Mucosa of rectum (tissue), 2 donors: Measurements from ENCODE around the gene ZNF557.
"Not testable (repeated sequence)": the region's sequence is repeated elsewhere in the genome, so short reads cannot be mapped to it uniquely, and the experiment has no call there.

Experiments used
- H3K27ac ChIP-seq, 2 donors: one replicate each; pipeline ENCODE4 v1.7.0; 2013; ENCODE audit warnings: inconsistent platforms in 2 of 2, low read depth in 2 of 2, low read length in 2 of 2
- H3K27me3 ChIP-seq, 2 donors: one replicate each; pipeline ENCODE4 v1.7.0; 2013; ENCODE audit warnings: low read length in 2 of 2; ENCODE audit not compliant: control insufficient read depth in 2 of 2, insufficient read depth in 2 of 2
- H3K36me3 ChIP-seq, 2 donors: one replicate each; pipeline ENCODE4 v1.7.0; 2013; ENCODE audit warnings: low read length in 2 of 2; ENCODE audit not compliant: control insufficient read depth in 2 of 2, insufficient read depth in 2 of 2
- H3K4me1 ChIP-seq, 2 donors: one replicate each; pipeline ENCODE4 v1.7.0; 2013; ENCODE audit warnings: low read length in 2 of 2, mild to moderate bottlenecking in 1 of 2; ENCODE audit not compliant: control insufficient read depth in 2 of 2, insufficient read depth in 2 of 2
- H3K4me3 ChIP-seq, 2 donors: one replicate each; pipeline ENCODE4 v1.7.0; 2013; ENCODE audit warnings: low read length in 2 of 2
- H3K9ac ChIP-seq, 2 donors: one replicate each; pipeline ENCODE4 v1.7.0; 2013; ENCODE audit warnings: low read length in 2 of 2, low read depth in 1 of 2, mild to moderate bottlenecking in 1 of 2
- H3K9me3 ChIP-seq, 2 donors: one replicate each; pipeline ENCODE4 v1.7.0; 2013; ENCODE audit warnings: low read length in 2 of 2; ENCODE audit not compliant: control insufficient read depth in 2 of 2
- donor health status: healthy.
- donor health status: Normal muscosa, but diverticular disease.

The ZNF557 gene

DNA sequence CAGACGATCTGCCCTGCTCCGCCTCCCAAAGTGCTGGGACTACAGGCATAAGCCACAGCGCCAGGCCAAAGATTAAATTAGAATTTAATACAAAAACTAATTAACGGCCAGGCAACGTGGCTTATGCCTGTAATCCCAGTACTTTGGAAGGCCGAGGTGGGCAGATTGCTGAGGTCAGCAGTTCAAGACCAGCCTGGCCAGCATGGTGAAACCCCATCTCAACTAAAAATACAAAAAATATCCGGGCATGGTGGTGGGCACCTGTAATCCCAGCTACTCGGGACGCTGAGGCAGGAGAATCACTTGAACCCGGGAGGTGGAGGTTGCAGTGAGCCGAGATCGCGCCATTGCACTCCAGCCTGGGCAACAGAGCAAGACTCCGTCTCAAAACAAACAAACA, 13.8 kb upstream of the ZNF557 start:
- H3K4me1 ChIP-seq, H3K36me3 ChIP-seq, H3K9me3 ChIP-seq, H3K27me3 ChIP-seq, H3K27ac ChIP-seq, H3K4me3 ChIP-seq, H3K9ac ChIP-seq: not testable (repeated sequence)

- H3K27me3 ChIP-seq, H3K9ac ChIP-seq, H3K4me3 ChIP-seq, H3K27ac ChIP-seq, H3K4me1 ChIP-seq, H3K9me3 ChIP-seq, H3K36me3 ChIP-seq: not testable (repeated sequence)
Observed at GRCh38 chr19:7056371-7056770, 13.1 kb upstream of the ZNF557 start.

GRCh38 chr19:7058576-7058975, 10.9 kb upstream of the ZNF557 start, which contains the start of gene MBD3L3:
Gene MBD3L3, minus strand, starts transcription at chr19:7058676. Its CDS starts 71 bp downstream, at chr19:7058605.
- H3K27ac ChIP-seq, H3K4me1 ChIP-seq, H3K4me3 ChIP-seq, H3K9me3 ChIP-seq, H3K36me3 ChIP-seq, H3K27me3 ChIP-seq, H3K9ac ChIP-seq: not testable (repeated sequence)

DNA sequence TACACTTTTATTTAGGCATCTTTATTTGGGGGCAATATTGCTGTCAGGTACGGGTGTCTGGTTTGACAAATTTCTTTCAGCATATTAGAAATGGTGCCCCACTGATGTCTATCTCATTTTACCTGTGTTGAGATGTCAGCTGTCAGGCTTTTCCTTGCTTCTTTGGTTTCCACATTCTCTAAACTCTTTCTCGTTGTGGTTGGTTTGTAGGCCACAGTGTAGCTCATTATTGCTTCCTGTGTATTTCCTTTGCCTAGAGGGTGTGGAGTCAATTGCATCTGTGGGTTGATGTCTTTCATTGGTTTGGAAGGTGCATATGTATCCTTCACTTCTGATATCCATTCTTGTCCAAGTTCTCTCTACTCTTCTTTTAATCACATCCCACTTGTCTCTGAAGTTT, 9.5 kb upstream of the ZNF557 start:
- not testable (repeated sequence) for H3K4me3 ChIP-seq, H3K9me3 ChIP-seq, H3K9ac ChIP-seq, H3K27ac ChIP-seq, H3K27me3 ChIP-seq, H3K4me1 ChIP-seq, H3K36me3 ChIP-seq

DNA sequence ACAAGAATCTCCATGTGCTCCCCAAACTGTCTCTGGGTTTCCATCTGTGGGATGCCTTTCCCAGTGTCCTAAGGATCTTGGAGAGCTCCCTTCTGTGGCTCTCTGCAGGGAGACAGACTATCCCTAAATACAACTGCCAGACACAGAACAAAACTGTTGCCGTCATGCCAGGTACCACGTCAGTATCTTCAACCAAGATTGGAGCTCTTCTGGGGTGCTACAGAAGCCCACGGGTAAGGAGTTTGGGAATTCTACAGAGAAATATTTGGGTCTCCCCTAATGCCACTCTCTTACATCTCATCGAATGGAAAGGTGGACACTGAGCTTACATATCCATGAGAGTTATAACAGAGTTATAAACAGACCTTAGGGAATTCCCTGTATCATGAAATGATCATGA, 6.2 kb upstream of the ZNF557 start:
- H3K9me3 ChIP-seq, result no peaks in the 10 kb centered on the region
- no peak overlapping the region for H3K4me3 ChIP-seq
- H3K4me1 ChIP-seq, result no peaks in the 10 kb centered on the region
- no peaks in the 10 kb centered on the region for H3K36me3 ChIP-seq
- H3K27ac ChIP-seq, result no peak overlapping the region
- no peak overlapping the region for H3K9ac ChIP-seq
- no peaks in the 10 kb centered on the region for H3K27me3 ChIP-seq

- no peak overlapping the region for H3K9ac ChIP-seq
- no peaks in the 10 kb centered on the region for H3K36me3 ChIP-seq
- peaks cover 0 to 3% of the 10 kb centered on the region in 2 donors for H3K4me1 ChIP-seq
- H3K9me3 ChIP-seq, result no peaks in the 10 kb centered on the region
- H3K4me3 ChIP-seq, result no peak overlapping the region
- H3K27ac ChIP-seq, result no peak overlapping the region
- no peaks in the 10 kb centered on the region for H3K27me3 ChIP-seq
Observed at GRCh38 chr19:7063764-7064418, 5.6 kb upstream of the ZNF557 start.

DNA sequence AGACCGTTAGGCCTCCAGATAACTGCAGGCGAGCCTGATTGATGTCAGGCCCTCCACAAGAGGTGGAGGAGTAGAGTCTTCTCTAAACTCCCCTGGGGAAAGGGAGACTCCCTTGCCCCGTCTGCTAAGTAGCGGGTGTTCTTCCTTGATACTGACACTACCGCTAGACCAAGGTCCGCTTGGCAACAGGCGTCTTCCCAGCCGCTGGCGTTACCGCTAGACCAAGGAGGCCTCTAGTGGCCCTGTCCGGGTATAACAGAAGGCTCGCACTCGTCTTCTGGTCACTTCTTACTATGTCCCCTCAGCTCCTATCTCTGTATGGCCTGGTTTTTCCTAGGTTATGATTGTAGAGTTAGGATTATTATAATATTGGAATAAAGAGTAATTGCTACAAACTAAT, 2.4 kb upstream of the ZNF557 start:
- H3K4me3 ChIP-seq, H3K36me3 ChIP-seq, H3K27me3 ChIP-seq, H3K9ac ChIP-seq, H3K9me3 ChIP-seq, H3K27ac ChIP-seq, H3K4me1 ChIP-seq: not testable (repeated sequence)

GRCh38 chr19:7067716-7068115, 1.8 kb upstream of the ZNF557 start:
- Histone ChIP-seq H3K27ac (no peak overlapping the region), H3K9ac (no peak overlapping the region), H3K9me3 (no peaks in the 10 kb centered on the region)

GRCh38 chr19:7068599-7068998, 904 bp upstream of the ZNF557 start:
- peak overlapping the region; percentile 44 to 45 for H3K4me3 ChIP-seq
- H3K9ac ChIP-seq, result no peak overlapping the region
- H3K4me1 ChIP-seq, result peaks cover 3 to 8% of the 10 kb centered on the region in 2 donors
- no peaks in the 10 kb centered on the region for H3K27me3 ChIP-seq
- peaks cover 16% of the 10 kb centered on the region in 2 donors for H3K36me3 ChIP-seq
- peak overlapping the region in 1 of 2 donors; percentile 17 for H3K27ac ChIP-seq
- no peaks in the 10 kb centered on the region for H3K9me3 ChIP-seq

More at GRCh38 chr19:7067716-7068115, 1.8 kb upstream of the ZNF557 start:
- Histone ChIP-seq H3K4me1 (peaks cover 3 to 8% of the 10 kb centered on the region in 2 donors), H3K4me3 (no peak overlapping the region), H3K27me3 (no peaks in the 10 kb centered on the region), H3K36me3 (peaks cover 8 to 12% of the 10 kb centered on the region in 2 donors)

GRCh38 chr19:7069904-7070226, 362 bp downstream of the ZNF557 start:
- peak overlapping the region; percentile 96 to 97 for H3K4me3 ChIP-seq
- peaks cover 24 to 26% of the 10 kb centered on the region in 2 donors for H3K36me3 ChIP-seq
- H3K9me3 ChIP-seq, result no peaks in the 10 kb centered on the region
- peak overlapping the region; percentile 82 to 90 for H3K9ac ChIP-seq
- H3K27me3 ChIP-seq, result no peaks in the 10 kb centered on the region
- H3K27ac ChIP-seq, result peak overlapping the region; percentile 85 to 92
- peaks cover 3 to 8% of the 10 kb centered on the region in 2 donors for H3K4me1 ChIP-seq

DNA sequence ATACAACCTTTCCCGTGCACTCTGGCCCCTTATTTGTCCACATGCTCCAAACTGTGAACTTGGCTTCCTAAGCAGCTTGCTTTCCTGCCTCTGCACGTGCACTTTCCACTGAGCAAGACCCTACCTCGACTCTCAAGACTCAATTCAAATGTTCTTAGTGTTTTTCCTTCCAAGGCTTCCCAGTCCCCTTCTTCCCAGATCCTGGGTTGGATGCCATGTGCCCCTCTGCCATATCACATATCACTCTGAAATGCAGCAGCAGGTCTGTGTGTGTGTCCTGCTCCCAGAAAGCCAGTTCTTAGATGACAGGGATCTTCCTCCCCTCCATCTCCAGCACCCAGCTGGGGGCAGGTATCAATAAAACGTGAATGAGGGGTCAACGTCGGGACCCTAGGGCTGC, 3.0 kb downstream of the ZNF557 start:
- H3K9ac ChIP-seq, result no peak overlapping the region
- no peak overlapping the region for H3K4me3 ChIP-seq
- H3K27me3 ChIP-seq, result no peaks in the 10 kb centered on the region
- peaks cover 2 to 14% of the 10 kb centered on the region in 2 donors for H3K9me3 ChIP-seq
- peaks cover 49 to 51% of the 10 kb centered on the region in 2 donors for H3K36me3 ChIP-seq
- peaks cover 3 to 8% of the 10 kb centered on the region in 2 donors for H3K4me1 ChIP-seq
- no peak overlapping the region for H3K27ac ChIP-seq
